Measurements from ENCODE around the gene FAIM2. TPM values are rescaled to one million over a fixed set of nuclear protein-coding genes. Genes with fewer than 3 reads are reported as not detected.
"Not testable (repeated sequence)": the region's sequence is repeated elsewhere in the genome, so short reads cannot be mapped to it uniquely, and the experiment has no call there.

The FAIM2 gene
- total RNA-seq, 2 experiments from 2014 or later, result not detected

- DNase-seq, result no peak
- Histone ChIP-seq H3K4me3 (ENCODE audit: low read length) (no peak overlapping the region), H3K27ac (ENCODE audit: low read depth in 1 of 2, low read length in 2 of 2) (no peak overlapping the region), H3K27me3 (ENCODE audit: control insufficient read depth in 1 of 2, insufficient read depth in 2 of 2, low read length in 2 of 2) (peaks cover 0 to 3% of the 10 kb centered on the region in 2 experiments), H3K9me3 (ENCODE audit: control insufficient read depth in 1 of 2, insufficient read depth in 1 of 2, low read length in 2 of 2) (no peaks in the 10 kb centered on the region), H3K36me3 (ENCODE audit: insufficient read depth, low read length) (no peaks in the 10 kb centered on the region), H3K4me1 (ENCODE audit: insufficient read depth, low read length) (peaks cover 5% of the 10 kb centered on the region)
- Mint-ChIP-seq H3K27ac (no peak overlapping the region), H3K9me3 (no peaks in the 10 kb centered on the region), H3K4me3 (no peak overlapping the region), H3K4me1 (ENCODE audit: low read depth) (no peaks in the 10 kb centered on the region), H3K27me3 (no peaks in the 10 kb centered on the region), H3K36me3 (ENCODE audit: low read depth) (no peaks in the 10 kb centered on the region)
- POLR2A ChIA-PET, result no interaction called here
- no peak for TF ChIP-seq CTCF (IDR thresholded peaks at IDR 0.05)
- intact Hi-C loops (cut with DNase I, micrococcal nuclease), result no loop called here
- no peak for ATAC-seq (ENCODE audit: poor library complexity)
- CTCF ChIA-PET, result interaction anchor here (1.0 kb wide), 1 partner anchor 103 kb away, joined by 3 read pairs; no protein-coding TSS in a partner anchor
Observed at GRCh38 chr12:49863946-49864797, 39.5 kb downstream of the FAIM2 start.

DNA sequence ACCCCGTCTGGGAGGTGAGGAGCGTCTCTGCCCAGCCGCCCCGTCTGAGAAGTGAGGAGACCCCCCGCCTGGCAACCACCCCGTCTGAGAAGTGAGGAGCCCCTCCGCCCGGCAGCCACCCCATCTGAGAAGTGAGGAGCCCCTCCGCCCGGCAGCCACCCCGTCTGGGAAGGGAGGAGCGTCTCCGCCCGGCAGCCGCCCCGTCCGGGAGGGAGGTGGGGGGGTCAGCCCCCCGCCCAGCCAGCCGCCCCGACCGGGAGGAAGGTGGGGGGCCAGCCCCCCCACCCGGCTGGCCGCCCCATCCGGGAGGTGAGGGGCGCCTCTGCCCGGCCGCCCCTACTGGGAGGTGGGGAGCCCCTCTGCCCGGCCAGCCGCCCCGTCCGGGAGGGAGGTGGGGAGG is 42.8 kb downstream of the FAIM2 start:
- H3K9me3 Mint-ChIP-seq; ATAC-seq (ENCODE audit: poor library complexity); H3K27me3 ChIP-seq (ENCODE audit: control insufficient read depth in 1 of 2, insufficient read depth in 2 of 2, low read length in 2 of 2); intact Hi-C loops (cut with DNase I, micrococcal nuclease); H3K27ac ChIP-seq (ENCODE audit: low read depth in 1 of 2, low read length in 2 of 2); H3K4me1 ChIP-seq (ENCODE audit: insufficient read depth, low read length); POLR2A ChIA-PET; H3K36me3 ChIP-seq (ENCODE audit: insufficient read depth, low read length); H3K4me3 ChIP-seq (ENCODE audit: low read length); H3K9me3 ChIP-seq (ENCODE audit: control insufficient read depth in 1 of 2, insufficient read depth in 1 of 2, low read length in 2 of 2); H3K27me3 Mint-ChIP-seq; DNase-seq; H3K36me3 Mint-ChIP-seq (ENCODE audit: low read depth); H3K4me3 Mint-ChIP-seq; H3K27ac Mint-ChIP-seq; H3K4me1 Mint-ChIP-seq (ENCODE audit: low read depth); CTCF ChIA-PET: not testable (repeated sequence)

DNA sequence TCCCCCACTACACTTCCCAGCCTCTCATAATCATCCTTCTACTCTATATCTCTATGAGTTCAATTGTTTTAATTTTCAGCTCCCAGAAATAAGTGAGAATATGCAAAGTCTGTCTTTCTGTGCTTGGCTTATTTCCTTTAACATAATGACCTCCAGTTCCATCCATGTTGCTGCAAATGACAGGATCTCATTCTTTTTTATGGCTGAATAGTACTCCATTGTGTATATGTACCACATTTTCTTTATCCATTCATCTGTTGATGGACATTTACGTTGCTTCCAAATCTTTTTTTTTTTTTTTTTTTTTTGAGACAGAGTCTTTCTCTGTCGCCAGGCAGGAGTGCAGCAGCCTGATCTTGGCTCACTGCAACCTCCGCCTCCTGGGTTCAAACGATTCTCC is 47.8 kb downstream of the FAIM2 start:
- H3K4me3 ChIP-seq (ENCODE audit: low read length); H3K9me3 ChIP-seq (ENCODE audit: control insufficient read depth in 1 of 2, insufficient read depth in 1 of 2, low read length in 2 of 2); H3K36me3 Mint-ChIP-seq (ENCODE audit: low read depth); H3K4me1 Mint-ChIP-seq (ENCODE audit: low read depth); H3K27ac Mint-ChIP-seq; H3K27me3 Mint-ChIP-seq; POLR2A ChIA-PET; H3K27ac ChIP-seq (ENCODE audit: low read depth in 1 of 2, low read length in 2 of 2); H3K4me3 Mint-ChIP-seq; DNase-seq; CTCF ChIA-PET; ATAC-seq (ENCODE audit: poor library complexity); H3K4me1 ChIP-seq (ENCODE audit: insufficient read depth, low read length); intact Hi-C loops (cut with DNase I, micrococcal nuclease); H3K36me3 ChIP-seq (ENCODE audit: insufficient read depth, low read length); H3K27me3 ChIP-seq (ENCODE audit: control insufficient read depth in 1 of 2, insufficient read depth in 2 of 2, low read length in 2 of 2); H3K9me3 Mint-ChIP-seq: not testable (repeated sequence)

GRCh38 chr12:49854976-49855375 is 48.7 kb downstream of the FAIM2 start:
- Histone ChIP-seq H3K4me1 (ENCODE audit: insufficient read depth, low read length) (no peaks in the 10 kb centered on the region), H3K27me3 (ENCODE audit: control insufficient read depth in 1 of 2, insufficient read depth in 2 of 2, low read length in 2 of 2) (no peaks in the 10 kb centered on the region), H3K36me3 (ENCODE audit: insufficient read depth, low read length) (no peaks in the 10 kb centered on the region), H3K9me3 (ENCODE audit: control insufficient read depth in 1 of 2, insufficient read depth in 1 of 2, low read length in 2 of 2) (no peaks in the 10 kb centered on the region), H3K4me3 (ENCODE audit: low read length) (no peak overlapping the region), H3K27ac (ENCODE audit: low read depth in 1 of 2, low read length in 2 of 2) (no peak overlapping the region)
- no peaks in the 10 kb centered on the region for H3K9me3 Mint-ChIP-seq
- no peak for TF ChIP-seq CTCF (IDR thresholded peaks at IDR 0.05)
- DNase-seq (no peak), ATAC-seq (ENCODE audit: poor library complexity) (no peak)
- CTCF ChIA-PET, result no interaction called here
- H3K4me3 Mint-ChIP-seq, result no peak overlapping the region
- POLR2A ChIA-PET, result interaction anchor here (1.2 kb wide), 1 partner anchor 90 kb away, joined by 3 read pairs; no protein-coding TSS in a partner anchor
- H3K27ac Mint-ChIP-seq, result no peak overlapping the region
- H3K36me3 Mint-ChIP-seq (ENCODE audit: low read depth), result no peaks in the 10 kb centered on the region
- peaks cover 10% of the 10 kb centered on the region for H3K27me3 Mint-ChIP-seq
- H3K4me1 Mint-ChIP-seq (ENCODE audit: low read depth), result no peaks in the 10 kb centered on the region
- intact Hi-C loops (cut with DNase I, micrococcal nuclease), result no loop called here
